Hepatocyte (in vitro differentiated cells): Measurements from ENCODE around the gene HTT.

Experiments
- EZH2 ChIP-seq: fragments of 200-600 bp; sonication (generic); IDR thresholded peaks from 2 replicates; pipeline ENCODE4 v1.6.1; 2016; ENCODE audit warnings: antibody characterized with exemption, mild to moderate bottlenecking, borderline replicate concordance
- EZH2phosphoT487 ChIP-seq: fragments of 200-600 bp; sonication (generic); IDR thresholded peaks from one replicate; pipeline ENCODE4 v1.6.1; 2018; ENCODE audit warnings: antibody characterized with exemption, mild to moderate bottlenecking, low read depth, moderate library complexity; ENCODE audit not compliant: unreplicated experiment, severe bottlenecking

DNA sequence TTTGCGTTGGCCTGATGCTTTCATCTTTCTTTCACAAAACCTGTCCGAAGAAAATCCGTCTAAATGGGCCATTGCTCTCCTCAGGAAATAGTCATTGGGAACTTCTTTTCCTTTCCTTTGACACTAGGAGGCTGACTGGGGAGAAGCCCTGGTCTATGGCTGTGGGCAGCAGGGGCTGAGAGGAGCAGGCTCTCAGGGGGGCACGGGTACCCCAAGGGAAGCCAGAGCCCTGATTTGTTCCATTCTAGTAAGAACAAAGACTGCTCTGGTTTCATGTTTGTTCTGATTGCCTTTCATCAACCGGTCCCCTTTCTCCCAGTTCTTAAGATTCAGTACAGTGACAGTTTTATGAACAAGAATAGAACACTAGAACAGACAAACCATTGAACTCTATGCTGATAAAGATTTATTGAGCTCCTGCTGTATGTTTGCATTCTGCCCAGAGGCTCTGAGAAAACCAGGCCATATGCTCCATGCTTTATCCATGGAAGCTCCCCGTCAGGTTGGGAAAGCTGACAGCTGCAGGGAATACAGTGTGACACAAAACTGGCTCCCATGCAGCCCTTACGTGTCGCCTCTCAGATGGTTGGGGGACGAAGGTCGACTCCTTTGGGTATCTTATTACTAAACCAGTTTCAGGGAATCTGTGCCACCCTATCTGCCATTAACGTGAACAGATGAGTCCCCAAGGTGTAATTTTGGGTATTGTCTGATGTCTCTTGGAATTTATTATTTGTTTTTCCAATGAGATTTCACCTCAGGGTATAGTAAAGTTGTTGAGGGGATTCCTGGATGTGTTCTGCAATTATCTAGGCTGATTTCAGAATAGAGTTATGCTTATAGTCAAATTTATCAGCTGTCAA, 102.1 kb downstream of the HTT start:
- no peak for TF ChIP-seq EZH2
- no peak for TF ChIP-seq EZH2phosphoT487
